GM19043 (cell line): Measurements from ENCODE around the gene MZF1.

Experiments used
- ATAC-seq: cut with Tn5 transposase; IDR thresholded peaks from one replicate; pipeline ENCODE4 v1.9.1; 2021; ENCODE audit warnings: low read depth; ENCODE audit not compliant: unreplicated experiment

MZF1 gene

GRCh38 chr19:58556622-58557220, 16.4 kb downstream of the MZF1 start:
- ATAC-seq = no peak

DNA sequence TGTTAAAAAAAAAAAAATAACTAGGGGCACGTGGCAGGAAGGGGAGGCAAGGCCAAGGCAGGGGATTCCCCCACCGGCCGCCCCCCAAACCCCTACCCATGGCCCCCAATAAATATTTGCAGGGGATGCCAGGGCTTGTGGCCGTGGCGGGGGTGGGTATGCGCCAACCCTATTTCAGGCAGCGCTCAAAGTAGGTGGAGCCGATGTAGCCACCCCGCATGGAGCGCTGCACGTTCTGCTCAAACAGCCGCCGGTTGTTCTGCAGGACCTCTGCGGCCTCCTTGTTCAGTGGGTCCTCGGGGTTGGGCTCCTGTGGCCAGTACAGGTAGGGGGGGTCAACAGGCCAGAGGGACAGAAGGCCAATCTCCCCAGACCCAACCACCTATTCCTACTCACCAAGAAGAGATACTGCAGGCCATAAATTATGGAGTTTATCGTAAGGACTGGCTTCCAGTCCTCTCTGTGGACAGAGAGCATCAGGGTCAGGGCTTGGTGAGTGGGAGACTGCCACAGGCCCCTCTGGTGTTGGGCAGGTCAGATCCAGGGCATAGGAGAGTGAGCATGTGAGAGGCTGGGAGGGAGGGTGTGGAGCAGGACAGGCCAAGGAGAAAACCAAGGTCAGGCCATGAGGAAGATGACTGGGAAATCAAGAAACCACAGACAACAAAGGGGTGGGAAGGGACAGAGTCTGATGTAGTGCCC, 17.1 kb downstream of the MZF1 start:
- ATAC-seq = no peak

GRCh38 chr19:58555369-58555885, 17.7 kb downstream of the MZF1 start:
- ATAC-seq = no peak

- no peak for ATAC-seq
Observed at GRCh38 chr19:58554494-58555368, 18.4 kb downstream of the MZF1 start, which contains the start of gene CHMP2A. TSS of gene CHMP2A (minus strand) at chr19:58555105. CDS start at chr19:58554212, 893 bp downstream.

GRCh38 chr19:58553799-58554493, 19.2 kb downstream of the MZF1 start:
- no peak for ATAC-seq

DNA sequence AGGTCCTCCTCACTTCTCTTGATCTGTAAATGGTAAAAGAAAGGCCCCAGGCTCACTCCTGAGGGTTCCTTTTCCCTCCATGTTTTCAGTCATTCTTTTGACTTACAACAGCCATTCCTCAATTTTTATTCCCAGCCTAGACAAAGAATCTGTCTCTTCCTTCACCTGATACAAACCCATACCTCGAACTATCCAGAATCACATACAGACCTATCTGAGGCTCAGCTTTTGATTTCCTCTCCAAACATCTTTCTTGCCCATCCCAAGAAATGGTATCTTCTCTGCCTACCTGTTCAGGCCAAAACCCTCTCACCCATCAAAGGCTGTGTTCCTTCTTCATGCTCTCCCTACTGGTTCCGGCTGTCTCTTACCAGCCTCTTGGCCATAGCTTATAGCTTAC, 20.5 kb downstream of the MZF1 start:
- ATAC-seq = no peak

GRCh38 chr19:58551577-58552471, 21.3 kb downstream of the MZF1 start:
- ATAC-seq = no peak

DNA sequence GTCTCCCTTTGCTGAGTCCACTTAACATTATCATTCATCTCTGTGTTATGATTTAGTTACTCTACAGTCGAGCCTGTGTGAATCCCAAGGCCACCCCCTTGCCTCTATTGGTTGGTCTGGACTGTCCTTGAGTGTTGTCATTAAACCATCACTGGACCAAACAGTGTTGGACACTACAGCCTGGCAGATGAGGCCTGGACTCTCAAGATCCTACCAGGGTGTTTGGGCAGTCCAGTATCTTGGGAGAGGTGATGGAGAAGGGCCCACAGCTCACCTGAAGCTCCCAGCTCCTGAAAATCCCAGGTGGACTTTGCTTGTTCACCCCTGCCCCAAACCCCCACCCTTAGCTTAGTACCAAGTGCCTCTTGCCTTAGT, 22.0 kb downstream of the MZF1 start:
- ATAC-seq = no peak

DNA sequence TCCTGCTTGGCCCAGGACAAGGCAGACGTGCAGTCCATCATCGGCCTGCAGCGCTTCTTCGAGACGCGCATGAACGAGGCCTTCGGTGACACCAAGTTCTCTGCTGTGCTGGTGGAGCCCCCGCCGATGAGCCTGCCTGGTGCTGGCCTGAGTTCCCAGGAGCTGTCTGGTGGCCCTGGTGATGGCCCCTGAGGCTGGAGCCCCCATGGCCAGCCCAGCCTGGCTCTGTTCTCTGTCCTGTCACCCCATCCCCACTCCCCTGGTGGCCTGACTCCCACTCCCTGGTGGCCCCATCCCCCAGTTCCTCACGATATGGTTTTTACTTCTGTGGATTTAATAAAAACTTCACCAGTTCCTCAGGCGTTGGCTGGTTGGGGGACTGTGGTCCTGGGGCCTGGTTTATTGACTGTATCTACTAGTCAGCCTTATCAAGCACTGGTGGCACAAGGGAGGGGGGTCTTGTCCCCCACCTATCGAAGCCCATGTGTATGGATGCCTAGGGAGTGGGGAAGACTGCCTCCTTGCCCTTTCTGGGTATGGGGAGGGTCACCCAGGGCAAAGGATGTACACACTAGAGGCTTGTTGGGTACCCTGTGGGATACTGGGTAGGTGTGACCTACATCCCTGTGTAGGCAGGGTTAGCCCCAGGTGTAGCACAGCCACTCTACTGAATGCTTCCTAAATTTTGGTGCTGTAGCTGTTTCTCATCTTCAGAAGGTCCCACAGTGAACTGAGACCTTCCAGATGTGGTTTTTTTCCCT, 22.6 kb downstream of the MZF1 start:
- ATAC-seq = no peak

- no peak for ATAC-seq
Observed at GRCh38 chr19:58549664-58550361, 23.3 kb downstream of the MZF1 start.

GRCh38 chr19:58548859-58549663, 24.1 kb downstream of the MZF1 start:
- no peak for ATAC-seq

- no peak for ATAC-seq
Observed at GRCh38 chr19:58547323-58548312, 25.5 kb downstream of the MZF1 start.

DNA sequence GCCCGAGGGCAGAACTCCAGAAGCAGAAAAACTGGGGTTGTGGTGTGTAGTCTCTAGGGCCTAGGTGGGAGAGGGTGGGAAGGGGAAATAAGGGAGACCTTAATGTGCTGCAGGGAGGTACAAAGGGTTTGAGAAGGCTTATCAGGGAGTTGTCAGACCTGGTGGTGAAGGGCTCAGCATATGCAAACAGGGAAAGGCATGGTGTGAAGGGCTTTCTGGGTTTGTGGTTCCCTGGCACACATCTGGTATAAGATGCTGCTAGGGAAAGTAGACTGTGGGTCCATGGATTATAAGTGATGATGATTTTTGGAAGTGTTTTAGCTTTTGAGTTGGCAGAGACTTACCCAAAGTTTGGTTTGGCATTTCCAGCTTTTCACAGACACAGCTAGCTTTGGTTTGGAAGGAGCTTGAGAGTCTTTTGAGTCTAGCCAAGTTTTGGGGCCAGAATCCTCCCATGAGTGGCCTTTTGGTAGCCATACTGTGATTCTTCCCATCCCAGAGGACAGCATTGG, 27.1 kb downstream of the MZF1 start:
- ATAC-seq = no peak

DNA sequence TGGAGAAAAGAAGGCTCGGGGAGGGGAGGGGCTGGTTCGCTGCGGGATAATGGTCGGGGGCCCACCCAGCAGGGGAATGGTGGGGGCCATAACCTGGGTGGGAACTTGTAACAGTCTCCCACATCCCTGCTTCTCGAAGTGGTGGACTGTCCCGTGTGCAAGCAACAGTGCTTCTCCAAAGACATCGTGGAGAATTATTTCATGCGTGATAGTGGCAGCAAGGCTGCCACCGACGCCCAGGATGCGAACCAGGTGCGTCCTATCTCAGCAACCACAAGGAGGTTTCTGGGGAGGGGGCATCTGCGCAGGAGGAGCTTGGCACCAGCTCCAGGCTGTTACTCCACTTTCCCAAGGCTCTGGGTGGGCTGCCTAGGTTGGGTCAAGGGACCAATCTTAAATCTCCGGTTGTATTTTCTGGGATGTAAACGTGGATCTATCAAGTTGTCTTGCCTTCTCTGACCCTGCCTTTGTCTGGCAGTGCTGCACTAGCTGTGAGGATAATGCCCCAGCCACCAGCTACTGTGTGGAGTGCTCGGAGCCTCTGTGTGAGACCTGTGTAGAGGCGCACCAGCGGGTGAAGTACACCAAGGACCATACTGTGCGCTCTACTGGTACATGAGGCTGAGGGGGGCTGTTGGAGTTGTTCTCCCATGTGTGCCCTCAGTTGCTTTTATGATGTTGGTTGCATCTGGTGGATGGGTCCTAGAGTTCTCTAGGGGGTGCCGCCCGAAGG, 27.7 kb downstream of the MZF1 start:
- ATAC-seq = no peak

- ATAC-seq = peak; percentile 29
Observed at GRCh38 chr19:58544591-58545285, 28.4 kb downstream of the MZF1 start.
